HG03457 (cell line): ENCODE measurements around the gene ROR2.

Source experiments
- ATAC-seq: cut with Tn5 transposase; IDR thresholded peaks from one replicate; pipeline ENCODE4 v1.9.1; 2021; ENCODE audit warnings: moderate number of reproducible peaks; ENCODE audit not compliant: unreplicated experiment

Gene ROR2

GRCh38 chr9:91693226-91693625 is 256.8 kb downstream of the ROR2 start:
- ATAC-seq: no peak

DNA sequence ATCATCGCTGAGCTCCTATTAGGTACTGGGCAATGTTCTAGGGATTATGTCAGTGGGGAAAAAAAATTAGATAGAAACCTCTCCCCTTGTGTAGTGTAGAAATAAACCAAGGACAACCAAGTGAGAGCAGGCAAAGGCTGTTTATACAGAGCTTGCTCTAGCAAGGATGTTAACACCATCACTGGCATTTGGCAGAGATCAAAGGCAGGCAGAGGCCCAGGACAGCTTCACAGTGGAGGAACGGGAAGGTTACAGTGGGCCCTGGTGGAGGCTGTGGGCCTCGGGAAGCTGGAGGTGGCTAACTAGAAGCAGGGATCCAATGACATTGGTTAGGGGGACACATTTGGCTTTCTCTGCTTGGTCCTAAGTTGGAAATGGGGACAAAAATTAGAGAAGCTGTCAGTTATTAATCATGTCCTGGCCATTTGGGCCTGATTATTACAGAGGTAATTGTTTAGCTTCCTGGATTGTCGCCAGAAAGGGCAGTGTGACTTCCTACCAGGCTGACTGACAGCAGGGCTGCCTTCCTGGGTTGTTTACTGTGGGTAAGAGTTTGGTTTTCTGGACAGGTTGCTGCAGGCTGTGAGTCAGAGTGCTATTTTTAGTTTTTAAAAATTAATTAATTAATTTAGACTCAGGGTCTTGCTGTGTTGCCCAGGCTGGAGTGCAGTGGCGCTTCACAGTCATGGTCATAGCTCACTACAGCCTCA is 259.3 kb downstream of the ROR2 start:
- ATAC-seq: no peak

GRCh38 chr9:91689006-91689405 is 261.0 kb downstream of the ROR2 start:
- ATAC-seq: no peak

DNA sequence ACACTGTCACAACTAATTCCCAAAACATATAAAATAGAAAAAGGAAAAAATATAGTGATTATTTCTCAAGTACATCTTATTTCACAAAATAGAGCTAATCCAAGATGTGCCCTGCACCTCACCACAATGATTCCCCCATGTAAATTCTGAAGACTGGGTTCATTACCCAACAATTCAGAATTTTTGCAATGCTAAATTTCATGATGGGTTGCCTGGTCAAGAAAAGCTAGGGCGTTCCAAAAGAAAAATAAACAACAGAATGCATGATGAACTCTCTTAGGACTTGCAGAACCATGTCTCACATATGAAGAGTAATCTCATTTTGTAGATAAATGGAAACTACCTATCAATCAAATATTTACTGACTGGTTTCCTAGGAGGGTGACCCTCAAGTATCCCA is 266.8 kb downstream of the ROR2 start:
- no peak for ATAC-seq

DNA sequence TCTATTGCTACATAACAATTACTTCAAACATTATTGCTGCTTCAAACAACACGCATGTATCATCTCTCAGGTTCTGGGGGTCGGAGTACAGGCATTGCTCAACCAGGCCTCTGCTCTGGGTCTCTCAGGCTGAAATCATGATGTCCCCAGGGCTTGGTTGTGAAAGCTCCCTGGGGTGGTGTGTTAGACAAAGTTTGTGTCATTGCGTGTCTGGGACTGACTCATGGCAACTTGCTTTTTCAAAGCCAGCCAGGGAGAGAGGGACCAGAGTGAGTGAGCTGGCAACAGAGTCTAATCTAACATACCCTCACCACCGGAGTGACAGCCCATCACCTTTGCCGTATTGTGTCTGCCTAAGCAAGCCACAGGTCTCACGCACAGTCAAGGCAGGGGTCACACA is 267.2 kb downstream of the ROR2 start:
- ATAC-seq: no peak

GRCh38 chr9:91681461-91682305 is 268.3 kb downstream of the ROR2 start:
- no peak for ATAC-seq

DNA sequence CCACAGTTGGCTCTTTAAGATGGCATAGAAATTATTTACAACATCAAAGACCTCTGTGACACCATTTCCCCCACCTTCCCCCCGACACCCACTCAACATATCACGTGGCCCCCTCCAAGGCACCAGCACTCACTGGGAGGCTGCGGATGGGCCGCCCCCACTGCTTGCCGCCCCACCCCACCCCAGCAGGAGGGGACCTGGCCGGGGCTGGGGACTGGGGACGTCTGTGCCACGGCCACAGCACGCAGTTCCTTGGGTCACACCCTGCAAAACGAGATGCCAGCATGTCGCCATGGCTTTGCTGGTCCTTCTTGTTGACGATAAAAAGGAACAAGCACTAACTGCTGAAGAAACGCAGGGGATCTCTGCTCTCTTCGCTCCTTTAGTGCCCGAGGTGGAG is 269.0 kb downstream of the ROR2 start:
- no peak for ATAC-seq

GRCh38 chr9:91680106-91680505 is 269.9 kb downstream of the ROR2 start:
- no peak for ATAC-seq

DNA sequence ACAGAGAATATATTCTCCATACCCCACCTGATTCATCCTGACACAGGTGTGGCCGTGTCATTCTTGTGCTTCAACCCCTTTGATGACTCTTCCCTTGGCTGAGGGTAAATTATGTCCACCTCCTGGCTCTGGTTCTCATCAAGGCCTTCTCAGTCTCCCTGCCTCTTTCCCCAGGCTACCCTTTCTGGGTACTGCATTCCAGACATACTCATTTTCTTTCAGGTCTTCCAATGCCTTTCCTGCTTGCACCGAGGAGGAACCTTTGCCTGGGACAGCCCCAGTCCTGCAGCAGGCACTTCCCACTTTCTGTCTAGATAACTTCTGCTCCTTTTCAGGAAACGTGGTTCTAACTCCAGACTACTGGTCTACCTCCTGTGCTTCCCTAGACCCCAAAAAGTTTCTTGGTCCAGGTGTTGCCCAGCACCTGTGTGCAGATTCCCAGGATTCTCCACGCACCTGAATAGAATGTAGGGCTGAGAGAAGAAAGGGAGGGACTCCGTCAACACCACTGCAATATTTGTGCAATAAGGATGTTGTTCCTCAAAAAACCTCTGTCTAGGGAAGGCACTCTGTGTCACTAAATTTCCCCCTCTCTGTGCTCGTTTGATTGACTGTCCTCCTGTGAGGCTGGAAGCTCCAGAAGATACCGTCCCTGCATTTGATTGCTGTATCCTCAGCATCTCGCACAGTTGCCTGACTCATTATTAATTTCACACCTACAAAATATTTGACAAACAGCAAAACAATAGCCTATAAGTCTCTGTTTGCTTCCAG is 271.0 kb downstream of the ROR2 start:
- ATAC-seq: no peak

DNA sequence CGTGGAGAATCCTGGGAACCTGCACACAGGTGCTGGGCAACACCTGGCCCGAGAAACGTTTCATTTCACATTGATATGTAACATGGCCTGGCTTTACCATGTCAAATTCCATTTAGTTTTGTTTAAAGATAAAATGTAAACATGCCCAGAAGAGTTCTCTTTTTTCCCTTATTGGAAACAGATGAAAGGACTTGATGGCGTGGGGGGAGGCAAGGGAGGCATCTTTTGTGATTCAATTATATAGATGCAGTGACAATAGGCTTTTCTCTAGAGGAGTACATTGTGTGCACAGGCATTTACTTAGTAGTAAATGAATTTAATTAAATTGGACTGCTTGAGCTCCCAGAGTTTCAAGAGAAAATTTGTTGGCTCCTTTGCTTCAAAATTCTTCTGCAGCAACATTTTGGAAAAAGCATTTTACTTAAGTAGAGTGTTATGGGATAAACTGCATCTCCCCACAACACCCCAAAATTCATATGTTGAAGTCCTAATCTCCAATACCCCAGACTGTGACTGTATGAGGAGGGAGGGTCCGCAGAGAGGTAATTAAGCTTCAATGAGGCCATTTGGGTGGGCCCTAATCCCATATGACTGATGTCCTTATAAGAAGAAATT is 272.1 kb downstream of the ROR2 start:
- no peak for ATAC-seq

DNA sequence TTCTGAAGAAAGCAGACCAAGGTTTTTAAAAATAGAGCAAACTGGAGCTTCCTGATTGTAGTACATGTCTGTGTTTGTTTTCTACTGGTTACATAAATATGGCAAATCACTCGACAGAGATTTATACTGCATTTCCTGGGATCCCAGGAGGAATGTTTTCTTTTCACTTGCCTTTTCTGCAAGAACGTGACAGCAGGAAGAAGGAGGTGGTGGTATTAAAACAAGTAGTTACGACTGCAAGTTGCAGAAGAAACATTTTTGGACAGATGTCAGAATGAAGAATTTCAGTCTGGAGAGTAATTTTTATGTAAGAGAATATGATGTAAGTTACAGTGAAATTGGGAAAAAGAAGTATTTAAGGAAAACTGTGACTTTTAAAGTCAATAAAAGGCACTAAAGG is 272.7 kb downstream of the ROR2 start:
- no peak for ATAC-seq

DNA sequence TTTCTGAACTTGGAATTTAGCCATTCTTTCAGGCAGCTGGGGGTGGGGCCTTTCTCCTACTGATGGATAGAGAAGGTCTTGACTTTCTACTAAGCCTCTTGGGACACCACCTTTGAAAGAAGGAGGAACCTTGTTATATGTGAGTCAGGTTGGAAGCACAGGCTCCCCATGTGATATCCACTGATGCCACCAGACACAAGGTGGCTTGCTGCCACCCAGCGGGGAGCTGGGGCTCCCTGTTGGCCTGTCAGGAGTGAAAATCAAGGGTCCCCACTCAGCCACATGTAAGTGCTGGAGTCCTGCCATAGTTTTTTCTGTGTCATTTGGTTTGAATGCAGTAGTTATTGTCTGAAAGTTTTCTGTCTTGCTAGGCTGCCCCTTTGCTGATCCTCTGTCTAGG is 274.0 kb downstream of the ROR2 start:
- ATAC-seq: no peak

DNA sequence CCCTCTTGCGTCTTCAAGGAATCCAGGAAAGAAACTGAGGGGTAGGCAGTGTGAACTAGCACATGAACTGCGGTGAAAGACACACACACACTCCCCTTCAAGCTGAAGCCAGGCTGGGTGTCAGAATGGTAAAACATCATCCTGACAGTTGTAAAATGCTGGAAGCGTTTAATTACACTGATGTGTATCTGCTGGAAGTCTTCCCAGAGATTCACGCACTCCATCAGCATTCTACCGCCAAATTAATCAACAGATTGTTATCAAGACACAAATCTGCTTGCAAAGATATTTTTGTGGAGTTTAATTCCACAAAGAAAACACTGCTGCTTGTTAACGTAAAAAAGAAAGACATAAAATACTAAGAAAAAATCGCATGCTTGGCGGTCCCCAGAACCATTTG is 285.4 kb downstream of the ROR2 start:
- no peak for ATAC-seq

GRCh38 chr9:91663858-91664257 is 286.2 kb downstream of the ROR2 start:
- no peak for ATAC-seq

GRCh38 chr9:91661451-91661850 is 288.6 kb downstream of the ROR2 start:
- no peak for ATAC-seq

DNA sequence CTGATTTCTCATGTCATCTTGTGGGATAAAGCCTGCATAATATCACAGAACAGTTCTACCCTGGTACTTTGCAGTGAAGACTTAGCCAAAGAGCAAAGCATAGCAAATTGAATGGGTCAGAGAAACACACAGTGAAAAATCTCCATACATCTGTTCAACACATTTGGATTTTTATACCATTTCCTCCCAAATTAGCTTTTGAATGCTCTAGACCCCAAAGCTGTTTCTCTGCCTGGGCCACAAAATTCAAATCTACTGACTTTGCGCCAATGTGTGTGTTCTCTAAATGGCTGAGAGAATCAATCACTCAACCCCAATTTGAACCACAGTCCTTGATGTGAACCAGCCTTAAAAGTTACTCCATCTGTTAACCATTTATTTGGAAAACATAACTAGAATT is 289.5 kb downstream of the ROR2 start:
- ATAC-seq: no peak

DNA sequence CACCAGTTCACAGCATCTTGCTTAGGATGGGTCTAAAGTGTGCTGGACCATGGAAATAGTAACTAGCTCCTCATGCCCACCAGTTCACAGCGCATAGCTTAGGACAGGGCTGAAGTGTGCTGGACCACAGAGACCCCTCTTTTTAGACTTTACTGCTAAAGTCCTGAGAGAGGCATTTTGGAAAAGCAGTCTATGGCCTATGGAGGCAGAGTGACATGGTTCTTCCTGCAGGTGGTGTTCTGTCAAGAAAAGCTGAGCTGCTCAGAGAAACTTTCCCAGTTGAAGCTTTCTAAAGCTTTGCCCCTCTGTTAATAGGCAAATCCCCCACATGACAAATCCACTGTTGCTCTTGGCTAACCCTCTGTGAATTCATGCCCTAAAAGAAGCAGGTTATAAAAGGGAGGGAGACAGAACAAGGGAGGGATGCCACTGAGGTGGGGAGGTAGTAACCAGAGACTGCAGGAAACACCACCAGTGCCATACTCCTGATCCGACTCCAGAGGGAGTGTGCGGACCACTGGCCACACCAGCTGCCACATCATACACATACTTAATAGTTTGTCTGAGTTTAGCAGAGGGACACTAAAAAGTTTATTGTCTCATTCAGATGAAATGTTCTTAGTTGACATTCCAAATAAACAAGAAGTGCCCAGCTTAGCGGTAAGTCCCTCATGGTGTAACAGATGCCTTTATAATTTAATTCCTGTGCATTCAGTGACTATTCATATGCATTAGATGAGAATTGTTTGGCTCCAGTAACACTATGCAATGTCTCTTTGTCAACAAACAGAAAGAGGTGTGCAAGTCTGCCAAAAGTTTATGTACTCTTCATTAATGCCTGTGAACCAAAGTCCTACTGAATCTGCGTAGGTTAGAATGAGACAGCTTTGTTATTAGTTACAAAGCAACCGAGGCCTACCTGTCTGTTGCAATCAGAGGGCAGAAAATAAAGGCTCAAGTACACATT is 290.2 kb downstream of the ROR2 start:
- ATAC-seq: no peak

DNA sequence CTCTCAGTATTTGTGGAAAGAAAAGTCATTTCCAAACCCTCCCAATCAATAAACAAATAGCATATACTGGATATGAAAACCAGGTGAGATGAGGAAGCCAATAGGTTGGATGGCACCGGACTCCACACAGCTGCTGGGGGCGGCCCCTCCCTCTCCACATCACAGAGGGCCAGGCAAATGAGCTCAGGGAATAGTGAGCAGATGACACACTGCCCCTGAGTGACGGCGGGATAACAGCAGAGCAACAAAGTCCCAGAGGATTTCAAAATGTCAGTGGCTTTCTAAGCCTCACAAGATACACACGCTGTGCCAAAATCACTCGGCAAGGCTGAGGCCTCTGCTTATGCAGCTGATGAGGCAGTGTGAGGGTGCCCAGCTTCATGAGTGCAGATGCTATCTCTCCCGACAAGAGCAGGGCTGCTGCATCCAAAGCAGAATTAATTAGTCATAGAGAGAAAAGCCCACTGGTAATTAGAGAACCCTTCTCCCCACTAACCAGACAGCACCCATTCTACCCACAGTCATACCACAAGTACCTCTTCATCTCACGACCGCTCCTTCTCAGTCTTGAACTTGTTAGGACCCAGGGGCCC is 291.4 kb downstream of the ROR2 start:
- no peak for ATAC-seq

DNA sequence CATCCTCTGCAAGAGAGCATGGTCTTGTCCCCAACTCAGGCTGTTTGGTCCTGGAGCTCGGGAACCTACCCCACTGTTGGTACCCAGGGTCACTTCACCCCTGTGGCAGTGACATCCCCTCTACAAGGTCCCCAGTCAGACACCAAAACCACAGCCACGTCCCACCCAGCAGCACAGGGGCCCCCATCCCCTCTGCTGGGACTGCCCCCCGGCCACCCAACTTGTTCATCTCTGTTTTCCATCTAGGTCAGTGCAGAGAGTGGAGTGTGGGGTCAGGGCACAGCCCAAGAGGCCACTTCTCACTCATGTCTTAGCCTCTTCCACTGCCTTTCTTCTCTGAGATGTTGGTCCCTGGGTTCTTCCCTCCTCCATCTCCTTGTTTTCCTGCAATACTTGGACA is 292.5 kb downstream of the ROR2 start:
- no peak for ATAC-seq

GRCh38 chr9:91655658-91656057 is 294.4 kb downstream of the ROR2 start:
- no peak for ATAC-seq
